Activated CD8-positive, alpha-beta memory T cell treated with anti-CD3 and anti-CD28 coated beads, Interleukin-2, amount 50 U/mL, for 24 hours (primary cell): Measurements from ENCODE around the gene TSPAN9.

Experiments
- DNase-seq: peaks from one replicate; pipeline ENCODE4 v3.0.0-alpha.2; 2020; ENCODE audit errors: extremely low read depth

Gene TSPAN9

GRCh38 chr12:3205742-3206519 is 128.8 kb downstream of the TSPAN9 start:
- no peak for DNase-seq

- DNase-seq = no peak
Observed at GRCh38 chr12:3206536-3207072, 129.4 kb downstream of the TSPAN9 start.

- no peak for DNase-seq
Observed at GRCh38 chr12:3207175-3207574, 130.0 kb downstream of the TSPAN9 start.

- DNase-seq = no peak
Observed at GRCh38 chr12:3207858-3208257, 130.7 kb downstream of the TSPAN9 start.

- no peak for DNase-seq
Observed at GRCh38 chr12:3213188-3213587, 136.0 kb downstream of the TSPAN9 start.

GRCh38 chr12:3213768-3214167 is 136.6 kb downstream of the TSPAN9 start:
- no peak for DNase-seq

GRCh38 chr12:3214526-3215365 is 137.6 kb downstream of the TSPAN9 start:
- DNase-seq = no peak

GRCh38 chr12:3215410-3215975 is 138.3 kb downstream of the TSPAN9 start:
- no peak for DNase-seq

GRCh38 chr12:3216097-3216496 is 138.9 kb downstream of the TSPAN9 start:
- DNase-seq = no peak

GRCh38 chr12:3216726-3217682 is 139.8 kb downstream of the TSPAN9 start:
- DNase-seq = no peak

GRCh38 chr12:3217683-3218079 is 140.5 kb downstream of the TSPAN9 start:
- no peak for DNase-seq

- no peak for DNase-seq
Observed at GRCh38 chr12:3218228-3219171, 141.3 kb downstream of the TSPAN9 start.

GRCh38 chr12:3219233-3219632 is 142.1 kb downstream of the TSPAN9 start:
- DNase-seq = no peak

GRCh38 chr12:3220382-3221321 is 143.5 kb downstream of the TSPAN9 start:
- no peak for DNase-seq

- no peak for DNase-seq
Observed at GRCh38 chr12:3222306-3222705, 145.1 kb downstream of the TSPAN9 start.

GRCh38 chr12:3222979-3223378 is 145.8 kb downstream of the TSPAN9 start:
- no peak for DNase-seq

- no peak for DNase-seq
Observed at GRCh38 chr12:3223601-3224529, 146.7 kb downstream of the TSPAN9 start.

- no peak for DNase-seq
Observed at GRCh38 chr12:3224530-3224903, 147.3 kb downstream of the TSPAN9 start.
